ENCODE data around the gene NPPA. TPM values are rescaled to one million over a fixed set of nuclear protein-coding genes. Genes with fewer than 3 reads are reported as not detected.

The NPPA gene
- total RNA-seq, 2 experiments from 2014 or later: not detected

DNA sequence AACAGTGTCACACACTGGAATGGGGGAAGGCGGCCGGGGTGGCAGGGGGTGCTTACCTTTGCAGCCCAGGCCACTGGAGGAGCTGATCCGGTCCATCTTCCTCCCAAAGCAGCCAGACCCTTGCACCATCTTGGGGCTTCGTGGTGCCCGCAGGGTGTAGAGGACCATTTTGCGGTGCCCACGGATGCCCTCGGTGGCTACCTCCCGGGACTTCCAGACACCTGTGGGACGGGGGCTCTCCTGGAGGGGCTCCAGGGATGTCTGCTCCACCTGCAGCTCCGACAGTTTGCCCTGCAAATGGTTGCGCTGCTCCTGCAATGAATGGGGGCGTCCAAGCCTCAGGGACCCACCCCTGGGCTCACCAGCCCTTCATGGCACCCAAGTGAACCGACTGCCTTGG is 10.6 kb upstream of the NPPA start:
- DNase-seq (ENCODE audit: low spot score): no peak
- Histone ChIP-seq H3K36me3 (ENCODE audit: insufficient read depth, low read length) (no peaks in the 10 kb centered on the region), H2AFZ (ENCODE audit: low read length) (no peak overlapping the region), H3K4me1 (ENCODE audit: insufficient read depth, low read length, poor library complexity, severe bottlenecking) (peaks cover 7% of the 10 kb centered on the region), H3K27ac (ENCODE audit: low read depth, low read length, poor library complexity, severe bottlenecking) (no peak overlapping the region), H3K4me2 (ENCODE audit: low read length) (no peak overlapping the region), H4K20me1 (ENCODE audit: insufficient read depth, low read length) (no peaks in the 10 kb centered on the region), H3K9me2 (ENCODE audit: insufficient read depth, low read length) (no peaks in the 10 kb centered on the region), H3K9me3 (ENCODE audit: low read length) (no peaks in the 10 kb centered on the region), H3K4me3 (ENCODE audit: low read depth, low read length, poor library complexity, severe bottlenecking) (no peak overlapping the region), H3K79me2 (ENCODE audit: insufficient read depth, low read depth, low read length) (no peaks in the 10 kb centered on the region)
- CTCF ChIA-PET (ENCODE audit: unreplicated experiment): no interaction called here
- no peak for TF ChIP-seq EZH2phosphoT487 (IDR thresholded peaks at IDR 0.05; ENCODE audit: borderline replicate concordance, low read depth, low read length)
- no peak for TF ChIP-seq CTCF (conservative IDR thresholded peaks at IDR 0.05; ENCODE audit: low read length)
- POLR2A ChIA-PET: no interaction called here
- no TSS peak for BruUV-seq (replicated peaks)
- intact Hi-C loops (cut with micrococcal nuclease; ENCODE audit: unreplicated experiment): no loop called here

DNA sequence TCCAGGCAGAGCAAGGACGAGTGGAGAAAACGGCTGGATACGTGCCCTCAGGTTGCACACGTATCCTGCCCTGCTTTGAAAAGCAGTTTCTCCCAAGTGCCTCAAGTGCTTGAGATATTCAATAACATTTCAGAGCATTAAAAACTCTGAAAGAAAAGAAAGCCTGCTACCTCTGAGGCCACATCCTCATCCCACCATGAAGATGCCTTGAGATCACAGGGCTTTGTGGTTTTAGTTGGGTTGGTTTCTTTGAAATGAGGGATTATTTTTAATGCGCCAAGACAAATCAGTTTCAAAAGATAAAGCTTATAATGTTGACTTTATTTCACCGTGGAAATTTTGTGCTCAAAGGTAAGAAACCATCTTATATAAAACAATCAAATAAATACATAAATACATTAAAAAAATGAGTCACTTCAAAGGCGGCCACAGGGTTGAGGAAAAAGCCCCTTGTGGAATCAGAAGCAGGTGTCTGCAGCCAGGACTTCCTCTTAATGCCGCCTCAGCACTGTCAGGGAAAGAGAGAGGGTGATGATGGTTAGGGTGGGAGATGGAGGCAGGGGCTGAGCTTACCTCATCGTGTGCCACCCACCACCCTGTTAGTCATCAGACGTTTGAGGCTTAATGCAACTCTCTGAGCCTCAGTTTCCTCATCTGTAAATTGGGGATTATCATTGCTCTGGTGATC is 9.7 kb upstream of the NPPA start:
- ChIA-PET POLR2A (interaction anchor here (0.6 to 1.0 kb wide), 4 partner anchors 9 to 573 kb away, joined by 3 to 4 read pairs (median 4); partner anchors contain the start of gene NPPA), CTCF (ENCODE audit: unreplicated experiment) (no interaction called here)
- Histone ChIP-seq H3K4me2 (ENCODE audit: low read length) (no peak overlapping the region), H4K20me1 (ENCODE audit: insufficient read depth, low read length) (no peaks in the 10 kb centered on the region), H3K36me3 (ENCODE audit: insufficient read depth, low read length) (no peaks in the 10 kb centered on the region), H2AFZ (ENCODE audit: low read length) (no peak overlapping the region), H3K4me1 (ENCODE audit: insufficient read depth, low read length, poor library complexity, severe bottlenecking) (peaks cover 6% of the 10 kb centered on the region), H3K9me2 (ENCODE audit: insufficient read depth, low read length) (no peaks in the 10 kb centered on the region), H3K9me3 (ENCODE audit: low read length) (no peaks in the 10 kb centered on the region), H3K79me2 (ENCODE audit: insufficient read depth, low read depth, low read length) (no peaks in the 10 kb centered on the region), H3K27ac (ENCODE audit: low read depth, low read length, poor library complexity, severe bottlenecking) (no peak overlapping the region), H3K4me3 (ENCODE audit: low read depth, low read length, poor library complexity, severe bottlenecking) (no peak overlapping the region)
- intact Hi-C loops (cut with micrococcal nuclease; ENCODE audit: unreplicated experiment): no loop called here
- BruUV-seq (replicated peaks): no TSS peak
- DNase-seq (ENCODE audit: low spot score): peak; percentile 19
- TF ChIP-seq CTCF (conservative IDR thresholded peaks at IDR 0.05; ENCODE audit: low read length) (no peak), EZH2phosphoT487 (IDR thresholded peaks at IDR 0.05; ENCODE audit: borderline replicate concordance, low read depth, low read length) (no peak)

DNA sequence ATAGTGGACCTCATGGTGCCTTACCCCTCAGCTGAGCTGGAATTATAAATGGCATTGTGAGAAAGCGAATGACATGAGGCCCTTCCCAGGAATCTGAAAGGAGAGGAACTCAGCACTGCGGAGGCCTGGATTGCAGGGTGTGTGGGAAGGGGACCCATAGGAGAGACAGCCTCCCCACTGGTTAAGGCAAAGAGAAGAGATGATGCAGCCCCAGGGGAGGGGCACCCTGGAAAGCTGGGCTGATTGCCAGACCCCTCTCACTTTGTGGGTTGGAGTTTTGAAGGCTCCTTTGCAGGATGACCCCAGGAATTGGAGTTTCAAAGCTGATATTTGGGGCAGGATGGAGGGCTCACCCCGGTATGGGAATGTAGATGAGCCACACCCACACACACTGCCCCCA is 9.1 kb upstream of the NPPA start:
- intact Hi-C loops (cut with micrococcal nuclease; ENCODE audit: unreplicated experiment): no loop called here
- no peak overlapping the region for H3K4me3 ChIP-seq (ENCODE audit: low read depth, low read length, poor library complexity, severe bottlenecking)
- H3K4me2 ChIP-seq (ENCODE audit: low read length): no peak overlapping the region
- TF ChIP-seq CTCF (conservative IDR thresholded peaks at IDR 0.05; ENCODE audit: low read length) (no peak), EZH2phosphoT487 (IDR thresholded peaks at IDR 0.05; ENCODE audit: borderline replicate concordance, low read depth, low read length) (no peak)
- H3K79me2 ChIP-seq (ENCODE audit: insufficient read depth, low read depth, low read length): no peaks in the 10 kb centered on the region
- no TSS peak for BruUV-seq (replicated peaks)
- peaks cover 6% of the 10 kb centered on the region for H3K4me1 ChIP-seq (ENCODE audit: insufficient read depth, low read length, poor library complexity, severe bottlenecking)
- no peaks in the 10 kb centered on the region for H3K9me2 ChIP-seq (ENCODE audit: insufficient read depth, low read length)
- no peak overlapping the region for H2AFZ ChIP-seq (ENCODE audit: low read length)
- ChIA-PET CTCF (ENCODE audit: unreplicated experiment) (no interaction called here), POLR2A (interaction anchor here (0.6 to 1.0 kb wide), 3 partner anchors 9 to 573 kb away, joined by 3 to 4 read pairs (median 3); partner anchors contain the start of gene NPPA)
- no peaks in the 10 kb centered on the region for H4K20me1 ChIP-seq (ENCODE audit: insufficient read depth, low read length)
- no peaks in the 10 kb centered on the region for H3K9me3 ChIP-seq (ENCODE audit: low read length)
- H3K27ac ChIP-seq (ENCODE audit: low read depth, low read length, poor library complexity, severe bottlenecking): no peak overlapping the region
- no peaks in the 10 kb centered on the region for H3K36me3 ChIP-seq (ENCODE audit: insufficient read depth, low read length)
- DNase-seq (ENCODE audit: low spot score): no peak
